Heart left ventricle (tissue), 13 donors: ENCODE data around the gene FSTL5.

Experiments used
- POLR2A ChIP-seq, 2 donors: fragments of 450-650 bp; IDR thresholded peaks; one replicate each; pipeline ENCODE4 v1.6.1; 2017; ENCODE audit warnings: antibody characterized with exemption in 2 of 2, mild to moderate bottlenecking in 2 of 2, moderate library complexity in 2 of 2
- TF ChIP-seq, protein P1 (sequence below), 12 donors: fragments of 200-600 bp; sonication (generic) in 4 of 12; IDR thresholded peaks; one replicate each; pipeline versions ENCODE4 v1.5.0 to v1.8.0; 2018 to 2022; ENCODE audit warnings: antibody characterized with exemption in 12 of 12, mild to moderate bottlenecking in 5 of 12
- donor health status: ischemic (EF 13 %, LVEDD 7.1; RV severe dilation, severe dysfunction).
- donor health status: DM: no; HTN: yes; CAD: no.
- donor health status: DM: no; HTN: no; CAD: no.
- donor health status: ischemic (EF 25% LVEDD 6.9; RV normal size, moderate dysfunction).
- donor health status: ischemic (EF 25% LVEDD 5.7; RV mildly dilated, moderate dysfunction).
- donor health status: ischemic (EF 35%, LVEDD 5.7; RV mildly dilated, moderate dysfunction).
- donor health status: nonischemic (EF 11% LVEDD 7.7; RV severe dilation, severe dysfunction).
- donor health status: DM: yes; HTN: yes; CAD: no.
- donor health status: PGD.
- donor health status: ischemic (EF 29% LVEDD 5.4; RV normal size, mild dysfunction).
- donor health status: nonischemic (EF 23%, LVEDD 6.1; RV moderate dilation, normal function).

DNA sequence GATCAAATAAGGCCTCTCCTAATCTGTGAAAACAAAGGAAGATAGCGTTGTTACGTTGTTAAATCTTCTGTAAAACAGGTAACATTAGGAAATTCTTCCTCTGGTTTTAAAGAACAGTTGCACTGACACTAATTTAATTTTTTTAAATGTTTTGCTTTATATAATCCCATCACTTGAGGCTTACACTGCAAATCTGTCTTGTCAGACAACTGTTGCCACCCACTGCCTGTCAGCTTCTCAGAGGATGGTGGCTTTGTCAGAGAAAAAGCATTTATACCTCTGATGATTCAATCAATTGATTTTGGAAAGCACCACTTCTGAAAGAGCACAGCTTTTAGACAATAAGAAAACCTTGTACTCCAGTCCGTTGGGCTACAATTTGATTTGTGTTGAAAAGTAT lies 799.1 kb downstream of the FSTL5 start:
- TF ChIP-seq, protein P1, sequence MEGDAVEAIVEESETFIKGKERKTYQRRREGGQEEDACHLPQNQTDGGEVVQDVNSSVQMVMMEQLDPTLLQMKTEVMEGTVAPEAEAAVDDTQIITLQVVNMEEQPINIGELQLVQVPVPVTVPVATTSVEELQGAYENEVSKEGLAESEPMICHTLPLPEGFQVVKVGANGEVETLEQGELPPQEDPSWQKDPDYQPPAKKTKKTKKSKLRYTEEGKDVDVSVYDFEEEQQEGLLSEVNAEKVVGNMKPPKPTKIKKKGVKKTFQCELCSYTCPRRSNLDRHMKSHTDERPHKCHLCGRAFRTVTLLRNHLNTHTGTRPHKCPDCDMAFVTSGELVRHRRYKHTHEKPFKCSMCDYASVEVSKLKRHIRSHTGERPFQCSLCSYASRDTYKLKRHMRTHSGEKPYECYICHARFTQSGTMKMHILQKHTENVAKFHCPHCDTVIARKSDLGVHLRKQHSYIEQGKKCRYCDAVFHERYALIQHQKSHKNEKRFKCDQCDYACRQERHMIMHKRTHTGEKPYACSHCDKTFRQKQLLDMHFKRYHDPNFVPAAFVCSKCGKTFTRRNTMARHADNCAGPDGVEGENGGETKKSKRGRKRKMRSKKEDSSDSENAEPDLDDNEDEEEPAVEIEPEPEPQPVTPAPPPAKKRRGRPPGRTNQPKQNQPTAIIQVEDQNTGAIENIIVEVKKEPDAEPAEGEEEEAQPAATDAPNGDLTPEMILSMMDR (IDR thresholded peaks at IDR 0.05), result no peak
- no peak for TF ChIP-seq POLR2A (IDR thresholded peaks at IDR 0.05)
